ENCODE results near the gene LAMA2. TPM values are rescaled to one million over a fixed set of nuclear protein-coding genes. Genes with fewer than 3 reads are reported as not detected.

LAMA2 gene
- polyA plus RNA-seq, 1 of the 3 experiments (the other 2 are of a cell fraction) = 0.92 TPM

- H3K9me2 ChIP-seq = no peaks in the 10 kb centered on the region
- ChIA-PET CTCF (no interaction called here), POLR2A (no interaction called here)
- H3K4me3 ChIP-seq (ENCODE audit: low read depth in 2 of 2, low read length in 1 of 2) = no peak overlapping the region
- no peak overlapping the region for H3K9ac ChIP-seq
- H3K36me3 ChIP-seq (replicated peaks in 1 of 2; ENCODE audit: control insufficient read depth in 1 of 2, insufficient read depth in 2 of 2, low read length in 1 of 2) = no peaks in the 10 kb centered on the region
- WGBS (ENCODE audit: low lambda C conversion rate) = 7% methylated on average over 3 of the region's 3 CpGs
- no peak overlapping the region for H2AFZ ChIP-seq (ENCODE audit: low read depth)
- DNase-seq = no peak
- no peak overlapping the region for H3K27ac ChIP-seq (ENCODE audit: low read depth in 2 of 2, low read length in 1 of 2)
- H3K4me2 ChIP-seq = no peak overlapping the region
- H3F3A ChIP-seq (replicated peaks; ENCODE audit: insufficient read depth) = no peaks in the 10 kb centered on the region
- no peak for TF ChIP-seq USF2 (IDR thresholded peaks at IDR 0.05; ENCODE audit: borderline replicate concordance, low read depth, low read length)
- TF ChIP-seq REST (IDR thresholded peaks at IDR 0.05; ENCODE audit: low read depth, low read length) = no peak
- TF ChIP-seq CTCF (IDR thresholded peaks at IDR 0.05) = no peak
- TF ChIP-seq SIN3A (IDR thresholded peaks at IDR 0.05; ENCODE audit: borderline replicate concordance, low read depth, low read length) = no peak
- 0 out of 2 replicates have a peak, but pooled peaks cover under 1% of the 10 kb centered on the region for H3K27me3 ChIP-seq (ENCODE audit: insufficient read depth)
- no peaks in the 10 kb centered on the region for H4K20me1 ChIP-seq (ENCODE audit: insufficient read depth)
- no peaks in the 10 kb centered on the region for H3K79me2 ChIP-seq (ENCODE audit: insufficient read depth)
- no peaks in the 10 kb centered on the region for H3K9me3 ChIP-seq
- H3K4me1 ChIP-seq (ENCODE audit: control insufficient read depth in 1 of 2, insufficient read depth in 2 of 2, low read depth in 1 of 2, low read length in 1 of 2) = no peaks in the 10 kb centered on the region
Observed at GRCh38 chr6:129047834-129048233, 164.9 kb downstream of the LAMA2 start.

GRCh38 chr6:129050086-129050485, 167.1 kb downstream of the LAMA2 start:
- Histone ChIP-seq H3K9me2 (no peaks in the 10 kb centered on the region), H3K9me3 (no peaks in the 10 kb centered on the region), H3K27ac (ENCODE audit: low read depth in 2 of 2, low read length in 1 of 2) (no peak overlapping the region), H2AFZ (ENCODE audit: low read depth) (no peak overlapping the region), H3K4me3 (ENCODE audit: low read depth in 2 of 2, low read length in 1 of 2) (no peak overlapping the region), H3F3A (replicated peaks; ENCODE audit: insufficient read depth) (no peaks in the 10 kb centered on the region), H3K79me2 (ENCODE audit: insufficient read depth) (no peaks in the 10 kb centered on the region), H4K20me1 (ENCODE audit: insufficient read depth) (no peaks in the 10 kb centered on the region), H3K27me3 (ENCODE audit: insufficient read depth) (0 out of 2 replicates have a peak, but pooled peaks cover 5% of the 10 kb centered on the region), H3K4me1 (ENCODE audit: control insufficient read depth in 1 of 2, insufficient read depth in 2 of 2, low read depth in 1 of 2, low read length in 1 of 2) (no peaks in the 10 kb centered on the region), H3K4me2 (no peak overlapping the region), H3K36me3 (replicated peaks in 1 of 2; ENCODE audit: control insufficient read depth in 1 of 2, insufficient read depth in 2 of 2, low read length in 1 of 2) (no peaks in the 10 kb centered on the region), H3K9ac (no peak overlapping the region)
- ChIA-PET CTCF (no interaction called here), POLR2A (no interaction called here)
- WGBS (ENCODE audit: low lambda C conversion rate) = 26% methylated on average over 4 of the region's 4 CpGs
- DNase-seq = no peak
- TF ChIP-seq FOXJ3 (CRISPR knock-in tag; IDR thresholded peaks at IDR 0.05) = no peak
- TF ChIP-seq ELF1 (IDR thresholded peaks at IDR 0.05) = no peak
- TF ChIP-seq CHD2 (IDR thresholded peaks at IDR 0.05; ENCODE audit: low read length, partially characterized antibody) = no peak
- TF ChIP-seq MEF2A (IDR thresholded peaks at IDR 0.05; ENCODE audit: borderline replicate concordance, low read depth) = no peak
- no peak for TF ChIP-seq ZBTB33 (IDR thresholded peaks at IDR 0.05; ENCODE audit: borderline replicate concordance, low read depth)
- TF ChIP-seq RCOR1 (IDR thresholded peaks at IDR 0.05; ENCODE audit: low read length) = no peak
- TF ChIP-seq RFX5 (IDR thresholded peaks at IDR 0.05; ENCODE audit: low read length) = no peak
- no peak for TF ChIP-seq MAX (IDR thresholded peaks at IDR 0.05; ENCODE audit: low read depth)
- TF ChIP-seq POLR2AphosphoS5 (IDR thresholded peaks at IDR 0.05; ENCODE audit: low read depth, low read length) = no peak
- TF ChIP-seq REST (IDR thresholded peaks at IDR 0.05; ENCODE audit: low read depth, low read length) = no peak
- no peak for TF ChIP-seq EZH2phosphoT487 (IDR thresholded peaks at IDR 0.05; ENCODE audit: borderline replicate concordance, low read depth)

Data from SK-N-SH (cell line).